ENCODE measurements around the gene RNF145.

GRCh38 chr5:159195775-159196174 lies 13.6 kb downstream of the RNF145 start:
- TF ChIP-seq REST (IDR thresholded peaks at IDR 0.05; ENCODE audit: low read depth) (no peak), FOXM1 (IDR thresholded peaks at IDR 0.05; ENCODE audit: borderline replicate concordance, low read depth) (no peak), RAD21 (IDR thresholded peaks at IDR 0.05; ENCODE audit: low read depth) (no peak)

All from Ishikawa (cell line).